HepG2 (cell line): Measurements from ENCODE around the gene MACROH2A1. TPM values are rescaled to one million over a fixed set of nuclear protein-coding genes. Genes with fewer than 3 reads are reported as not detected.

ENCODE experiments used
- ARNTL ChIP-seq: sonication (generic); formaldehyde crosslinking; IDR thresholded peaks from 2 replicates; pipeline ENCODE4 v1.4.0; 2020; ENCODE audit warnings: mild to moderate bottlenecking, missing genetic modification reagents
- FOXM1 ChIP-seq: sonication (generic); formaldehyde crosslinking; IDR thresholded peaks from 2 replicates; pipeline ENCODE4 v1.5.0; 2020; ENCODE audit warnings: missing genetic modification reagents
- ISX ChIP-seq: sonication (generic); formaldehyde crosslinking; conservative IDR thresholded peaks from 2 replicates; pipeline ENCODE4 v1.5.0; 2020; ENCODE audit warnings: missing genetic modification reagents
- TCF12 ChIP-seq, 2 experiments: fragments of 450-650 bp in 1 of 2; sonication (generic) in 1 of 2; formaldehyde crosslinking in 1 of 2; IDR thresholded peaks; 2 replicates each; pipeline versions ENCODE4 v1.6.1 to v1.8.0; 2017 to 2022; ENCODE audit warnings: antibody characterized with exemption in 1 of 2, mild to moderate bottlenecking in 1 of 2, missing genetic modification reagents in 1 of 2, moderate library complexity in 1 of 2
- ZNF672 ChIP-seq: sonication (generic); formaldehyde crosslinking; IDR thresholded peaks from 2 replicates; pipeline ENCODE4 v1.8.1; 2022; ENCODE audit warnings: missing genetic modification reagents
- ZNF776 ChIP-seq: sonication (generic); formaldehyde crosslinking; IDR thresholded peaks from 2 replicates; pipeline ENCODE4 v1.4.0; 2020; ENCODE audit warnings: mild to moderate bottlenecking, missing genetic modification reagents
- polyA plus RNA-seq, 8 experiments: library from polyadenylated mRNA; depleted of rRNA in 3 of 8; stranded (reverse) in 7 of 8; unstranded in 1 of 8; fragments of >200 nt; fragmentation: Illumina TruSeq in 4 of 8; extraction: Trizol in 4 of 8; gene quantifications; 2 replicates each; pipeline versions ENCODE4 v1.2.1 to v1.2.3, GENCODE V29; 2011 to 2016; ENCODE audit warnings: low read depth in 4 of 8, missing spikeins in 1 of 8, mixed read lengths in 1 of 8; ENCODE audit not compliant: insufficient read depth in 1 of 8
- total RNA-seq, 5 experiments: library from RNA; depleted of rRNA; stranded (reverse); fragments of >200 nt; fragmentation: Illumina TruSeq; extraction: Trizol; gene quantifications; 2 replicates each; pipeline ENCODE4 v1.2.3, GENCODE V29; 2016; ENCODE audit warnings: low read depth in 1 of 5
- TF ChIP-seq, protein P1 (sequence below): sonication (generic); formaldehyde crosslinking; IDR thresholded peaks from one replicate; pipeline ENCODE4 v1.5.1; 2020; ENCODE audit warnings: mild to moderate bottlenecking, missing genetic modification reagents; ENCODE audit errors: not compliant biosample characterization

MACROH2A1 gene
- total and polyA plus RNA-seq, 2 of the 13 experiments (the other 11 are each of a cell fraction or from before 2014, with no cell fraction given) = 69.1 to 158 TPM

DNA sequence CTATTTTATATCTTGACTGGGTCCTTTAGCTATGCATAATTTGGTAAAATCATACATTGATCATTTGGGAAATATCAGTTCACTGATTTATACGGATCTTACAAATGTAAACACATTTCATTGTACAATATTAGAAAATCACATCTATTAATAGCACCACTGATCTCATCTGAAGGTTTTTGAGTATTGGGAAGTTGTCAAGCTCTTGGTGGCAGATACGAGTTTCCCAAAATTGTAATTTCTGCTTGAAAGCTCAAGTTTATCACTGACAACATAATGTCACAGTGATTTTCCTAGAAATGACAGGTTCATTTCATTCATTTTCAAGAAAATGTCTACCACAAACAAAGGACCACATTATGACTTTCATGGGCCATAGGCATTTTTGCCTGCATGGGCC, 3.0 kb upstream of the MACROH2A1 start (continued):
- TF ChIP-seq FOXM1 = no peak
- TF ChIP-seq ZNF776 (CRISPR knock-in tag) = no peak
- no peak for TF ChIP-seq ARNTL (CRISPR knock-in tag)
- TF ChIP-seq ISX (CRISPR knock-in tag) = no peak
- TF ChIP-seq, protein P1, sequence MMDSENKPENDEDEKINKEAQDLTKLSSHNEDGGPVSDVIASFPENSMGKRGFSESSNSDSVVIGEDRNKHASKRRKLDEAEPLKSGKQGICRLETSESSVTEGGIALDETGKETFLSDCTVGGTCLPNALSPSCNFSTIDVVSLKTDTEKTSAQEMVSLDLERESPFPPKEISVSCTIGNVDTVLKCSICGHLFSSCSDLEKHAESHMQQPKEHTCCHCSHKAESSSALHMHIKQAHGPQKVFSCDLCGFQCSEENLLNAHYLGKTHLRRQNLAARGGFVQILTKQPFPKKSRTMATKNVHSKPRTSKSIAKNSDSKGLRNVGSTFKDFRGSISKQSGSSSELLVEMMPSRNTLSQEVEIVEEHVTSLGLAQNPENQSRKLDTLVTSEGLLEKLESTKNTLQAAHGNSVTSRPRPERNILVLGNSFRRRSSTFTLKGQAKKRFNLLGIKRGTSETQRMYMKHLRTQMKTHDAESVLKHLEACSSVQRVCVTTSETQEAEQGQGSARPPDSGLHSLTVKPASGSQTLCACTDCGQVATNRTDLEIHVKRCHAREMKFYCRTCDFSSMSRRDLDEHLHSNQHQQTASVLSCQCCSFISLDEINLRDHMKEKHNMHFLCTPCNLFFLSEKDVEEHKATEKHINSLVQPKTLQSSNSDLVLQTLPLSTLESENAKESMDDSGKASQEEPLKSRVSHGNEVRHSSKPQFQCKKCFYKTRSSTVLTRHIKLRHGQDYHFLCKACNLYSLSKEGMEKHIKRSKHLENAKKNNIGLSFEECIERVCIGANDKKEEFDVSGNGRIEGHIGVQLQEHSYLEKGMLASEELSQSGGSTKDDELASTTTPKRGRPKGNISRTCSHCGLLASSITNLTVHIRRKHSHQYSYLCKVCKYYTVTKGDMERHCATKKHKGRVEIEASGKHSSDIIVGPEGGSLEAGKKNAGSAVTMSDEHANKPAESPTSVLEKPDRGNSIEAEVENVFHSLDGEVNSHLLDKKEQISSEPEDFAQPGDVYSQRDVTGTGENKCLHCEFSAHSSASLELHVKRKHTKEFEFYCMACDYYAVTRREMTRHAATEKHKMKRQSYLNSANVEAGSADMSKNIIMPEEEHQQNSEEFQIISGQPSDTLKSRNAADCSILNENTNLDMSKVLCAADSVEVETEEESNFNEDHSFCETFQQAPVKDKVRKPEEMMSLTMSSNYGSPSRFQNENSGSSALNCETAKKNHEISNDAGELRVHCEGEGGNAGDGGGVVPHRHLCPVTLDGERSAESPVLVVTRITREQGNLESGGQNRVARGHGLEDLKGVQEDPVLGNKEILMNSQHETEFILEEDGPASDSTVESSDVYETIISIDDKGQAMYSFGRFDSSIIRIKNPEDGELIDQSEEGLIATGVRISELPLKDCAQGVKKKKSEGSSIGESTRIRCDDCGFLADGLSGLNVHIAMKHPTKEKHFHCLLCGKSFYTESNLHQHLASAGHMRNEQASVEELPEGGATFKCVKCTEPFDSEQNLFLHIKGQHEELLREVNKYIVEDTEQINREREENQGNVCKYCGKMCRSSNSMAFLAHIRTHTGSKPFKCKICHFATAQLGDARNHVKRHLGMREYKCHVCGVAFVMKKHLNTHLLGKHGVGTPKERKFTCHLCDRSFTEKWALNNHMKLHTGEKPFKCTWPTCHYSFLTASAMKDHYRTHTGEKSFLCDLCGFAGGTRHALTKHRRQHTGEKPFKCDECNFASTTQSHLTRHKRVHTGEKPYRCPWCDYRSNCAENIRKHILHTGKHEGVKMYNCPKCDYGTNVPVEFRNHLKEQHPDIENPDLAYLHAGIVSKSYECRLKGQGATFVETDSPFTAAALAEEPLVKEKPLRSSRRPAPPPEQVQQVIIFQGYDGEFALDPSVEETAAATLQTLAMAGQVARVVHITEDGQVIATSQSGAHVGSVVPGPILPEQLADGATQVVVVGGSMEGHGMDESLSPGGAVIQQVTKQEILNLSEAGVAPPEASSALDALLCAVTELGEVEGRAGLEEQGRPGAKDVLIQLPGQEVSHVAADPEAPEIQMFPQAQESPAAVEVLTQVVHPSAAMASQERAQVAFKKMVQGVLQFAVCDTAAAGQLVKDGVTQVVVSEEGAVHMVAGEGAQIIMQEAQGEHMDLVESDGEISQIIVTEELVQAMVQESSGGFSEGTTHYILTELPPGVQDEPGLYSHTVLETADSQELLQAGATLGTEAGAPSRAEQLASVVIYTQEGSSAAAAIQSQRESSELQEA (CRISPR knock-in tag) = no peak
- TF ChIP-seq ZNF672 (CRISPR knock-in tag) = no peak
- TF ChIP-seq TCF12 (IDR thresholded peaks at IDR 0.05) = no peak
- TF ChIP-seq TCF12 (CRISPR knock-in tag; IDR thresholded peaks at IDR 0.05) = no peak
